Astrocyte (in vitro differentiated cells and primary cell): ENCODE data around the gene RPS6KB1. TPM values are rescaled to one million over a fixed set of nuclear protein-coding genes. Genes with fewer than 3 reads are reported as not detected.

ENCODE experiments used
- DNase-seq: peaks from one replicate; pipeline ENCODE4 v3.0.0-alpha.2; 2010; ENCODE audit warnings: low read depth
- FAIRE-seq: peaks from 2 replicates; lab custom pipeline; 2011; peaks lifted over from hg19 to GRCh38; lab: Jason Lieb, UNC
- H2AFZ ChIP-seq: 2 replicates; pipeline ENCODE4 v1.6.0; 2012; ENCODE audit warnings: low read depth, low read length, inconsistent platforms
- H3K27ac ChIP-seq: 2 replicates; pipeline ENCODE4 v1.5.1; 2011; ENCODE audit warnings: low read depth, low read length, inconsistent platforms
- H3K27me3 ChIP-seq: 2 replicates; pipeline ENCODE4 v1.6.0; 2011; ENCODE audit warnings: low read length, inconsistent platforms; ENCODE audit not compliant: insufficient read depth
- H3K36me3 ChIP-seq: 2 replicates; pipeline ENCODE4 v1.5.1; 2011; ENCODE audit warnings: low read length, inconsistent platforms; ENCODE audit not compliant: insufficient read depth
- H3K4me1 ChIP-seq: 2 replicates; pipeline ENCODE4 v1.5.1; 2011; ENCODE audit warnings: low read length, inconsistent platforms; ENCODE audit not compliant: insufficient read depth
- H3K4me2 ChIP-seq: 2 replicates; pipeline ENCODE4 v1.6.0; 2012; ENCODE audit warnings: low read length, inconsistent platforms
- H3K4me3 ChIP-seq: 2 replicates; pipeline ENCODE4 v1.5.1; 2011; ENCODE audit warnings: low read depth, mild to moderate bottlenecking, low read length, inconsistent platforms; ENCODE audit not compliant: insufficient read depth
- H3K79me2 ChIP-seq: 2 replicates; pipeline ENCODE4 v1.6.0; 2012; ENCODE audit warnings: mild to moderate bottlenecking, low read length, inconsistent platforms; ENCODE audit not compliant: insufficient read depth
- H3K9ac ChIP-seq: 2 replicates; pipeline ENCODE4 v1.6.0; 2012; ENCODE audit warnings: mild to moderate bottlenecking, low read length, inconsistent platforms
- H3K9me3 ChIP-seq: 2 replicates; pipeline ENCODE4 v1.5.1; 2012; ENCODE audit warnings: low read depth, mild to moderate bottlenecking, low read length, inconsistent platforms; ENCODE audit not compliant: insufficient read depth
- H4K20me1 ChIP-seq: 2 replicates; pipeline ENCODE4 v1.6.0; 2012; ENCODE audit warnings: low read length, inconsistent platforms; ENCODE audit not compliant: insufficient read depth
- H3K27ac Mint-ChIP-seq: one replicate; pipeline ENCODE4 v1.8.0; 2021; ENCODE audit warnings: mild to moderate bottlenecking, mixed read lengths; ENCODE audit not compliant: unreplicated experiment
- H3K27me3 Mint-ChIP-seq: one replicate; pipeline ENCODE4 v1.8.0; 2021; ENCODE audit warnings: low read depth, mixed read lengths; ENCODE audit not compliant: unreplicated experiment
- H3K36me3 Mint-ChIP-seq: one replicate; pipeline ENCODE4 v1.8.0; 2021; ENCODE audit warnings: low read depth, mixed read lengths; ENCODE audit not compliant: unreplicated experiment
- H3K4me1 Mint-ChIP-seq: one replicate; pipeline ENCODE4 v1.8.0; 2021; ENCODE audit warnings: low read depth, mixed read lengths; ENCODE audit not compliant: unreplicated experiment
- H3K4me3 Mint-ChIP-seq: one replicate; pipeline ENCODE4 v1.8.0; 2021; ENCODE audit warnings: mild to moderate bottlenecking, moderate library complexity, mixed read lengths; ENCODE audit not compliant: unreplicated experiment
- H3K9me3 Mint-ChIP-seq: one replicate; pipeline ENCODE4 v1.8.0; 2021; ENCODE audit warnings: mild to moderate bottlenecking, mixed read lengths; ENCODE audit not compliant: unreplicated experiment
- EZH2 ChIP-seq: IDR thresholded peaks from 2 replicates; pipeline ENCODE4 v1.6.1; 2012; ENCODE audit warnings: mild to moderate bottlenecking, low read length, inconsistent platforms; ENCODE audit not compliant: insufficient read depth
- total RNA-seq: library from RNA; stranded (reverse); gene quantifications from 2 replicates; pipeline ENCODE4 v1.2.1, GENCODE V29; 2021
- TF ChIP-seq, protein P1 (sequence below): IDR thresholded peaks from 2 replicates; pipeline ENCODE4 v1.5.1; 2011; ENCODE audit warnings: low read depth, mild to moderate bottlenecking, inconsistent platforms, low read length, moderate library complexity; ENCODE audit not compliant: insufficient read depth

RPS6KB1 gene
- total RNA-seq, 1 donor from 2014 or later, result 33.4 TPM

DNA sequence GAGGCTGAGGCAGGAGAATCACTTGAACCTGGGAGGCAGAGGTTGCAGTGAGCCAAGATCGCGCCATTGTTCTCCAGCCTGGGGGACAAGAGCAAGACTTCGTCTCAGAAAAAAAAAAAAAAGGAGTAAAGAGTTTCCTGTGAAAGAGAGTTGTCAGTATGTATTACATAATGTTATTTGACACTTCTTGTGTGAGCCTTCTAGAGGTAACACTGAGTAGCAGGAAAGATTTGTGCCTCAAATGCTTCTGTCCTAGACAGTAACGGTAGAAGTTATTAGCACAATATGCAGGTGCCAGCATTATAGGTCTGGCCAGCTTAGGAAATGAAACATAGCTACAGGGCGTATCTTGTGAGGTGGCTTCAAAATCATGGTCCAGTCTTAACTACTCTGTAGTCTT is 6.2 kb downstream of the RPS6KB1 start:
- TF ChIP-seq EZH2, result no peak
- TF ChIP-seq, protein P1, sequence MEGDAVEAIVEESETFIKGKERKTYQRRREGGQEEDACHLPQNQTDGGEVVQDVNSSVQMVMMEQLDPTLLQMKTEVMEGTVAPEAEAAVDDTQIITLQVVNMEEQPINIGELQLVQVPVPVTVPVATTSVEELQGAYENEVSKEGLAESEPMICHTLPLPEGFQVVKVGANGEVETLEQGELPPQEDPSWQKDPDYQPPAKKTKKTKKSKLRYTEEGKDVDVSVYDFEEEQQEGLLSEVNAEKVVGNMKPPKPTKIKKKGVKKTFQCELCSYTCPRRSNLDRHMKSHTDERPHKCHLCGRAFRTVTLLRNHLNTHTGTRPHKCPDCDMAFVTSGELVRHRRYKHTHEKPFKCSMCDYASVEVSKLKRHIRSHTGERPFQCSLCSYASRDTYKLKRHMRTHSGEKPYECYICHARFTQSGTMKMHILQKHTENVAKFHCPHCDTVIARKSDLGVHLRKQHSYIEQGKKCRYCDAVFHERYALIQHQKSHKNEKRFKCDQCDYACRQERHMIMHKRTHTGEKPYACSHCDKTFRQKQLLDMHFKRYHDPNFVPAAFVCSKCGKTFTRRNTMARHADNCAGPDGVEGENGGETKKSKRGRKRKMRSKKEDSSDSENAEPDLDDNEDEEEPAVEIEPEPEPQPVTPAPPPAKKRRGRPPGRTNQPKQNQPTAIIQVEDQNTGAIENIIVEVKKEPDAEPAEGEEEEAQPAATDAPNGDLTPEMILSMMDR, result no peak
- H4K20me1 ChIP-seq, result peaks cover 46% of the 10 kb centered on the region
- Mint-ChIP-seq H3K27me3 (no peaks in the 10 kb centered on the region), H3K4me1 (peaks cover 12% of the 10 kb centered on the region), H3K27ac (no peak overlapping the region), H3K36me3 (no peaks in the 10 kb centered on the region), H3K4me3 (no peak overlapping the region), H3K9me3 (no peaks in the 10 kb centered on the region)
- H3K9me3 ChIP-seq, result no peaks in the 10 kb centered on the region
- no peaks in the 10 kb centered on the region for H3K36me3 ChIP-seq
- H3K79me2 ChIP-seq, result peaks cover 90% of the 10 kb centered on the region
- no peak overlapping the region for H3K9ac ChIP-seq
- H3K4me2 ChIP-seq, result no peak overlapping the region
- no peak overlapping the region for H3K4me3 ChIP-seq
- no peak overlapping the region for H3K27ac ChIP-seq
- peaks cover 2% of the 10 kb centered on the region for H3K4me1 ChIP-seq
- DNase-seq (no peak), FAIRE-seq (no peak)
- H2AFZ ChIP-seq, result no peak overlapping the region
- H3K27me3 ChIP-seq, result no peaks in the 10 kb centered on the region

DNA sequence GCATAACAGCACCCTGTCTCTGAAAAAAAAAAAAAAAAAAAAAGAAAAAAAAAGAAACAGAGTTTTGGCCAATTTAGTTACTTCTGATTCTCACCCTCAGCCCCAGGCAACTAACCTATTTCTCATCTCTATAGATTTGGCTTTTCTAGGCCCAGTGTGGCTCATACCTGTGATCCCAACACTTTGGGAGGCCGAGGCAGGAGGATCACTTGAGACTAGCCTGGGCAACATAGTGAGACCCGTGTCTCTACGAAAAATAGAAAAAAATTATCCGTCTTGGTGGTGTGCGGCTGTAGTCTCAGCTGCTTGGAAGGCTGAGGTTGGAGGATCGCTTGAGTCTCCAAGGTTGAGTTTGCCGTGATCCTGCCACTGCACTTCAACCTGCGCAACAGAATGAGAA is 8.7 kb downstream of the RPS6KB1 start:
- FAIRE-seq (no peak), DNase-seq (no peak)
- Mint-ChIP-seq H3K9me3 (no peaks in the 10 kb centered on the region), H3K27me3 (no peaks in the 10 kb centered on the region), H3K4me1 (peaks cover 8% of the 10 kb centered on the region), H3K27ac (no peak overlapping the region), H3K4me3 (no peak overlapping the region), H3K36me3 (no peaks in the 10 kb centered on the region)
- Histone ChIP-seq H2AFZ (no peak overlapping the region), H3K9ac (no peak overlapping the region), H3K27me3 (no peaks in the 10 kb centered on the region), H3K4me1 (no peaks in the 10 kb centered on the region), H3K27ac (no peak overlapping the region), H4K20me1 (peaks cover 50% of the 10 kb centered on the region), H3K4me3 (no peak overlapping the region), H3K36me3 (no peaks in the 10 kb centered on the region), H3K9me3 (no peaks in the 10 kb centered on the region), H3K4me2 (no peak overlapping the region), H3K79me2 (peaks cover 89% of the 10 kb centered on the region)
- no peak for TF ChIP-seq EZH2
- TF ChIP-seq, protein P1, result no peak

DNA sequence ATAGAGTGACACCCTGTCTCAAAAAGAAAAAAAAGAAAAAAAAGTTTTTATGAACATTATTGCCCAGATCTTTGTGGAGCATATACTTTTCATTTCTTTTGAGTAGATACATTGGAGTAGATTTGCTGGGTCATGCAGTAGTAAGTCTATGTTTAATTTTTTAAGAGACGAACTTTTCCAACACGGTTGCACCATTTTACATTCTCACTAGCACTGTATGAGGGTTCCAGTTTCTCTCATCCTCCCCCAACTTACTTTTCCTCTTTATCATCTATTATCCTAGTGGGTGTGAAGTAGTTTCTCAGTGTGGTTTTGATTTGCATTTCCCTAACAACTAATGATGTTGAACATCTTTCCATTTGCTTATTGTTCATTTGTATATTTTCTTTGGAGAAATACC is 10.5 kb downstream of the RPS6KB1 start:
- no peaks in the 10 kb centered on the region for H3K9me3 ChIP-seq
- no peaks in the 10 kb centered on the region for H3K9me3 Mint-ChIP-seq
- H3K4me3 ChIP-seq, result no peak overlapping the region
- no peaks in the 10 kb centered on the region for H3K4me1 ChIP-seq
- no peaks in the 10 kb centered on the region for H3K27me3 Mint-ChIP-seq
- FAIRE-seq, result no peak
- no peak overlapping the region for H3K9ac ChIP-seq
- H4K20me1 ChIP-seq, result peaks cover 39% of the 10 kb centered on the region
- no peaks in the 10 kb centered on the region for H3K36me3 Mint-ChIP-seq
- H2AFZ ChIP-seq, result no peak overlapping the region
- H3K4me1 Mint-ChIP-seq, result peaks cover 2% of the 10 kb centered on the region
- no peak overlapping the region for H3K27ac Mint-ChIP-seq
- H3K4me2 ChIP-seq, result no peak overlapping the region
- H3K79me2 ChIP-seq, result peaks cover 87% of the 10 kb centered on the region
- H3K4me3 Mint-ChIP-seq, result no peak overlapping the region
- no peaks in the 10 kb centered on the region for H3K27me3 ChIP-seq
- H3K27ac ChIP-seq, result no peak overlapping the region
- DNase-seq, result no peak
- H3K36me3 ChIP-seq, result no peaks in the 10 kb centered on the region
- TF ChIP-seq EZH2, result no peak
- TF ChIP-seq, protein P1, result no peak
